Esophagus muscularis mucosa (tissue), 4 donors: ENCODE measurements around the gene CELF2. TPM values are rescaled to one million over a fixed set of nuclear protein-coding genes. Genes with fewer than 3 reads are reported as not detected.

Experiments used
- DNase-seq: peaks from one replicate; pipeline ENCODE4 v3.0.0-alpha.2; 2017; ENCODE audit errors: extremely low spot score
- H3K27ac ChIP-seq, 4 donors: fragments of 200-600 bp; sonication (generic); replicated peaks in 1 of 4; 1 replicate in 3 of 4; 2 replicates in 1 of 4; pipeline ENCODE4 v1.5.1; 2016 to 2019; ENCODE audit warnings: mild to moderate bottlenecking in 1 of 4
- H3K27me3 ChIP-seq, 4 donors: fragments of 200-600 bp; sonication (generic); one replicate each; pipeline versions ENCODE4 v1.5.1 to v1.6.0; 2016 to 2019
- H3K36me3 ChIP-seq, 4 donors: fragments of 200-600 bp; sonication (generic); one replicate each; pipeline ENCODE4 v1.5.1; 2016 to 2019
- H3K4me1 ChIP-seq, 4 donors: fragments of 200-600 bp; sonication (generic); one replicate each; pipeline ENCODE4 v1.5.1; 2016 to 2019
- H3K4me3 ChIP-seq, 4 donors: fragments of 200-600 bp; sonication (generic); 1 replicate in 2 of 4; 2 replicates in 2 of 4; pipeline ENCODE4 v1.5.1; 2016 to 2019; ENCODE audit warnings: mild to moderate bottlenecking in 4 of 4, moderate library complexity in 1 of 4
- H3K9me3 ChIP-seq, 4 donors: fragments of 200-600 bp; sonication (generic); 1 replicate in 3 of 4; 2 replicates in 1 of 4; pipeline ENCODE4 v1.5.1; 2016 to 2019
- EP300 ChIP-seq: sonication (generic); formaldehyde crosslinking; IDR thresholded peaks from one replicate; pipeline ENCODE4 v1.6.1; 2017; ENCODE audit warnings: antibody characterized with exemption
- POLR2A ChIP-seq: fragments of 450-650 bp; IDR thresholded peaks from one replicate; pipeline ENCODE4 v1.6.1; 2017; ENCODE audit warnings: antibody characterized with exemption, moderate library complexity, mild to moderate bottlenecking, low read depth
- POLR2AphosphoS5 ChIP-seq, 2 donors: sonication (generic); formaldehyde crosslinking; IDR thresholded peaks; one replicate each; pipeline ENCODE4 v1.6.1; 2017; ENCODE audit warnings: antibody characterized with exemption in 2 of 2
- whole genome bisulfite sequencing: methylation state at CpG from one replicate; pipeline ENCODE4 v1.1.5; 2018; 5-methylcytosine and 5-hydroxymethylcytosine counted together
- intact Hi-C: fragments of 100-400 bp; cut with DNase I; formaldehyde crosslinking; loops from one replicate; pipeline ENCODE4 v1.15.1; 2023
- total RNA-seq, 4 donors: library from RNA; depleted of rRNA; stranded (reverse); fragments of >200 nt; gene quantifications; one replicate each; pipeline versions ENCODE4 v1.1.0 to v1.2.1, GENCODE V29; 2016
- TF ChIP-seq, protein P1 (sequence below), 3 experiments: fragments of 200-600 bp in 2 of 3; fragments of 450-650 bp in 1 of 3; sonication (generic) in 2 of 3; IDR thresholded peaks; one replicate each; pipeline ENCODE4 v1.5.1; 2017 to 2019; ENCODE audit warnings: antibody characterized with exemption in 3 of 3, mild to moderate bottlenecking in 2 of 3, moderate library complexity in 1 of 3

Gene CELF2
- total RNA-seq, 4 donors from 2014 or later = 81.8 to 128 (median 104) TPM

- intact Hi-C loops = no loop called here
- peaks cover 29 to 89% (median 87%) of the 10 kb centered on the region in 4 donors for H3K4me1 ChIP-seq
- no peaks in the 10 kb centered on the region for H3K9me3 ChIP-seq
- H3K27me3 ChIP-seq = no peaks in the 10 kb centered on the region
- DNase-seq = no peak
- H3K4me3 ChIP-seq = peak overlapping the region in 2 of 4 donors; percentile 8 to 21
- 64% methylated on average over 8 of the region's 8 CpGs for whole genome bisulfite sequencing
- TF ChIP-seq, protein P1, sequence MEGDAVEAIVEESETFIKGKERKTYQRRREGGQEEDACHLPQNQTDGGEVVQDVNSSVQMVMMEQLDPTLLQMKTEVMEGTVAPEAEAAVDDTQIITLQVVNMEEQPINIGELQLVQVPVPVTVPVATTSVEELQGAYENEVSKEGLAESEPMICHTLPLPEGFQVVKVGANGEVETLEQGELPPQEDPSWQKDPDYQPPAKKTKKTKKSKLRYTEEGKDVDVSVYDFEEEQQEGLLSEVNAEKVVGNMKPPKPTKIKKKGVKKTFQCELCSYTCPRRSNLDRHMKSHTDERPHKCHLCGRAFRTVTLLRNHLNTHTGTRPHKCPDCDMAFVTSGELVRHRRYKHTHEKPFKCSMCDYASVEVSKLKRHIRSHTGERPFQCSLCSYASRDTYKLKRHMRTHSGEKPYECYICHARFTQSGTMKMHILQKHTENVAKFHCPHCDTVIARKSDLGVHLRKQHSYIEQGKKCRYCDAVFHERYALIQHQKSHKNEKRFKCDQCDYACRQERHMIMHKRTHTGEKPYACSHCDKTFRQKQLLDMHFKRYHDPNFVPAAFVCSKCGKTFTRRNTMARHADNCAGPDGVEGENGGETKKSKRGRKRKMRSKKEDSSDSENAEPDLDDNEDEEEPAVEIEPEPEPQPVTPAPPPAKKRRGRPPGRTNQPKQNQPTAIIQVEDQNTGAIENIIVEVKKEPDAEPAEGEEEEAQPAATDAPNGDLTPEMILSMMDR (IDR thresholded peaks at IDR 0.05) = no peak
- TF ChIP-seq POLR2AphosphoS5 (IDR thresholded peaks at IDR 0.05) = peak in 1 of 2 donors; percentile 62
- peak overlapping the region; percentile 4 to 40 (median 22) for H3K27ac ChIP-seq
- peaks cover 0 to 22% (median 0%) of the 10 kb centered on the region in 4 donors for H3K36me3 ChIP-seq
Measured at GRCh38 chr10:11170993-11171851, 153.6 kb downstream of the CELF2 start.

DNA sequence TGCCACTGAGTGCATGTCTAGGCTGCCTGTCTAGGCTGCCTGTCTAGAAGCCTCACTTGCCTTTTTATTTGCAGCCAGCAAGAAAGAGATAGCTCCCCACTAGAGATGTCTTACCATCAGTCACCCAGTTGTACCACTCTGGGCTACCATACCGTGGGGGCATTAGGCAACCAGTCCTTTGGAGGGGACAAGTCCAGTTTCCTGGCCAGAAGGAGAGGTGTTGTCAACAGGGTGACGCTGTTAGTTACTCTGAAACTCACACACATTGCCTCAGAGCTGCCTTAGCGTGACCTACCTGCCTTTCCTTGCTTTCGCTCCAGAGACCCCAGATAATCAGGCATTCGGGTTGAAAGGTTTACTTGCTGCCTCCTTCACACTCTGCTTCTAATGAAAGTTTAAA is 155.4 kb downstream of the CELF2 start:
- DNase-seq = no peak
- H3K9me3 ChIP-seq = no peaks in the 10 kb centered on the region
- no peak overlapping the region for H3K4me3 ChIP-seq
- peaks cover 0 to 28% (median 0%) of the 10 kb centered on the region in 4 donors for H3K36me3 ChIP-seq
- H3K27me3 ChIP-seq = no peaks in the 10 kb centered on the region
- intact Hi-C loops = no loop called here
- peak overlapping the region in 2 of 4 donors; percentile 10 to 20 for H3K27ac ChIP-seq
- H3K4me1 ChIP-seq = peaks cover 30 to 89% (median 87%) of the 10 kb centered on the region in 4 donors
- WGBS = 93% methylated on average over 5 of the region's 5 CpGs
- TF ChIP-seq POLR2AphosphoS5 (IDR thresholded peaks at IDR 0.05) (no peak), POLR2A (no peak), EP300 (no peak)
- TF ChIP-seq, protein P1 (IDR thresholded peaks at IDR 0.05) = no peak

- WGBS = 65% methylated on average over 11 of the region's 11 CpGs
- intact Hi-C loops = no loop called here
- Histone ChIP-seq H3K4me1 (peaks cover 41 to 93% (median 76%) of the 10 kb centered on the region in 4 donors), H3K9me3 (no peaks in the 10 kb centered on the region), H3K27ac (peak overlapping the region; percentile 26 to 66 (median 40)), H3K36me3 (peaks cover 0 to 48% (median 4%) of the 10 kb centered on the region in 4 donors), H3K4me3 (no peak overlapping the region), H3K27me3 (no peaks in the 10 kb centered on the region)
- peak; percentile 20 to 46 for TF ChIP-seq POLR2AphosphoS5 (IDR thresholded peaks at IDR 0.05)
- TF ChIP-seq, protein P1 (IDR thresholded peaks at IDR 0.05) = no peak
- DNase-seq = no peak
Measured at GRCh38 chr10:11175823-11176243, 158.2 kb downstream of the CELF2 start.

DNA sequence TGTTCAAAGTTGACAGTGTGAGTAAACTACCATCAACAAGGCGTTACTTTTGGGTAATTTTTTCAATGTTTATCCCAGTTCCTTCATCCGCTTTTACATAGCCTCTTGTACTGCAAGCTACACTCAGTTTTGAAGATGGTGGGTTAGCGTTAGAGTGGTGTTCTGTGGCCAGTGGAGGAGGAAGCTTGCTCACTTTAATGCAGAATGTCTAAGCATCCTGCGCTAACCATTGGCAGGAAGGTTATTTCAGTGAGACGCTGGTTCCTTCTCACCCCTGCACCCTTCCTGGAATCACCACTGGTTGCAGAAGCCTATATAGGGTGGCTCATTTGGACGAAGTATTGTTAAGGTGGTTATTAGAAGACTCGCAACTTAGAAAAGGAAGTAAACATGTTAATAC is 159.1 kb downstream of the CELF2 start:
- no peak for TF ChIP-seq EP300
- TF ChIP-seq POLR2AphosphoS5 (IDR thresholded peaks at IDR 0.05) = no peak
- TF ChIP-seq POLR2A = no peak
- TF ChIP-seq, protein P1 (IDR thresholded peaks at IDR 0.05) = no peak
- Histone ChIP-seq H3K9me3 (no peaks in the 10 kb centered on the region), H3K36me3 (peaks cover 0 to 48% (median 6%) of the 10 kb centered on the region in 4 donors), H3K27ac (peak overlapping the region; percentile 21 to 66 (median 40)), H3K4me1 (peaks cover 47 to 93% (median 77%) of the 10 kb centered on the region in 4 donors), H3K27me3 (no peaks in the 10 kb centered on the region), H3K4me3 (no peak overlapping the region)
- intact Hi-C loops = no loop called here
- 73% methylated on average over 7 of the region's 7 CpGs for WGBS
- DNase-seq = no peak
